Peyer's patch (tissue), 4 donors: ENCODE measurements around the gene SPG7.

Experiments
- CTCF ChIP-seq, 6 experiments: fragments of 450-650 bp in 4 of 6; fragments of 200-600 bp in 2 of 6; sonication (generic) in 1 of 6; IDR thresholded peaks; one replicate each; pipeline ENCODE4 v1.5.1; 2017 to 2019; ENCODE audit warnings: antibody characterized with exemption in 6 of 6, mild to moderate bottlenecking in 3 of 6, moderate library complexity in 1 of 6
- POLR2A ChIP-seq, 2 donors: fragments of 450-650 bp; IDR thresholded peaks; one replicate each; pipeline ENCODE4 v1.5.1; 2017; ENCODE audit warnings: antibody characterized with exemption in 2 of 2, mild to moderate bottlenecking in 2 of 2, moderate library complexity in 2 of 2

GRCh38 chr16:89598199-89598598 lies 90.0 kb downstream of the SPG7 start:
- TF ChIP-seq CTCF (IDR thresholded peaks at IDR 0.05) (no peak), POLR2A (IDR thresholded peaks at IDR 0.05) (no peak)
